Measurements from ENCODE around the gene PDXP. TPM values are rescaled to one million over a fixed set of nuclear protein-coding genes. Genes with fewer than 3 reads are reported as not detected.

The PDXP gene
- total and polyA plus RNA-seq, 12 donors = 5.3 to 29.9 (median 21.2) TPM

DNA sequence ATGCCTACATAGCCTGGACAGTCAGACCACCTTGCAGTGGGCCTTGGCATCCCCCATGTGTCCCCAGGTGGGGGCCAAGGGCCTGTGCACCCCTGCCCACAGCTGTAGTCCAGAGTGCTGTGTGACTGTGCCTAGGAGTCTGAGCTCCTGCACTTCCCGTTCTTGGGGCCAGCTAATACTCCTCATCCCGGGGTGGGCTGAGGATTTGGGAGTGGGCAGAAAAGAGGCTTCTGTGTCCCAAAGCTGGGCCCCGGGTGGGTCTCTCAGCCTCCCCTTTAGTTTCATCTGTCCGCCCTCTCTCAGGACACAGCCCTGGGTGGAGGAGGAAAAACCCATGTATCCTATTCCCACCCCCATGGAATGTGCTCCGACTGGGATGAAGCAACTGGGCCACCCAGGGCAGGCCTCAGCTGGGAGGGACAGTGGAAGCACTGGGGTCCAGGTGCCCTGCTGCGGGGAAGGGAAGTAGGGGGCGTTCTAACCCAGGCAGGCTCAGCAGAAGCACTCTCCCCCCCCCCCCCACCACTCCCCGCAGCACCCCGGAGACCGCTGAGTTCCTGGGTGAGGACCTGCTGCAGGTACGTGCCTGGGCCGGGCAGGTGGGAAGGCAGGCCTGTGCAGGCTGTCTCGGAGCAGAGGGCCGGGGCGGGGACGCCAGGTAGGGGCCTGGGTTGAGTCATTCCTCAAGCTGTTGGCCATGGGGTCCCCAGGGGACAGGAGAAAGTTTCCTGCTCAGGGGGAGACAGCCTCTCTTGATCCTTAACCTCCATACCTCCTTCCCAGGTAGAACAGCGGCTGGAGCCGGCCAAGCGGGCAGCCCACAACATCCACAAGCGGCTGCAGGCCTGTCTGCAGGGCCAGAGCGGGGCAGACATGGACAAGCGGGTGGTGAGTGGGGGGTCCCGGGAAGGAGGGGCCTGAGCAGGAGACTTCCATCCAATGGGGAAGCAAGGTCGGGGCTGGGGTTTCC lies 17.6 kb upstream of the PDXP start:
- no peak for ATAC-seq
- peaks cover 0 to 69% (median 22%) of the 10 kb centered on the region in 9 donors for H3K4me1 ChIP-seq

DNA sequence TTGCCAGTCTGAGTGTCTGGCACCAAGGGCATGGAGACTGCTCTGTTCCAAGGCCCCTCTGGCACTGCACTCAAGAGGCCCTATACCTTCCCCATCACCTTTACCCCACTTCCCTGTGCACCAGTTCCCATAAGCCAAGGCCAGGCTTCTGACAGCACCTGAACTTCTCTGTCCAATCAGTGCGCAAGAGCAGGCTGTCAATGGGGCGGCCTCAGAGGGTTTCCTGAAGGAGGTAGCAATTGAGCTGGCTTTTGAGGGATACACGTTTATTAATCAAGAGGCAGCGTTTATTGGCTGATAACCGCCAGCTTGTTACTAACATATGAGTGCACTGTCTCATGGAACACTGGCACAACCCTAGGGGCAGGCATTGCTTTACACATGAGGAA lies 17.0 kb upstream of the PDXP start:
- no peak for DNase-seq
- no peak overlapping the region for H3K4me3 ChIP-seq
- TF ChIP-seq, protein P1, sequence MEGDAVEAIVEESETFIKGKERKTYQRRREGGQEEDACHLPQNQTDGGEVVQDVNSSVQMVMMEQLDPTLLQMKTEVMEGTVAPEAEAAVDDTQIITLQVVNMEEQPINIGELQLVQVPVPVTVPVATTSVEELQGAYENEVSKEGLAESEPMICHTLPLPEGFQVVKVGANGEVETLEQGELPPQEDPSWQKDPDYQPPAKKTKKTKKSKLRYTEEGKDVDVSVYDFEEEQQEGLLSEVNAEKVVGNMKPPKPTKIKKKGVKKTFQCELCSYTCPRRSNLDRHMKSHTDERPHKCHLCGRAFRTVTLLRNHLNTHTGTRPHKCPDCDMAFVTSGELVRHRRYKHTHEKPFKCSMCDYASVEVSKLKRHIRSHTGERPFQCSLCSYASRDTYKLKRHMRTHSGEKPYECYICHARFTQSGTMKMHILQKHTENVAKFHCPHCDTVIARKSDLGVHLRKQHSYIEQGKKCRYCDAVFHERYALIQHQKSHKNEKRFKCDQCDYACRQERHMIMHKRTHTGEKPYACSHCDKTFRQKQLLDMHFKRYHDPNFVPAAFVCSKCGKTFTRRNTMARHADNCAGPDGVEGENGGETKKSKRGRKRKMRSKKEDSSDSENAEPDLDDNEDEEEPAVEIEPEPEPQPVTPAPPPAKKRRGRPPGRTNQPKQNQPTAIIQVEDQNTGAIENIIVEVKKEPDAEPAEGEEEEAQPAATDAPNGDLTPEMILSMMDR (IDR thresholded peaks at IDR 0.05) = no peak
- intact Hi-C loops (cut with DNase I) = loop anchor here in 8 of 10 donors (2.0 to 10.0 kb wide), 5 partner anchors 41 to 155 kb away; no protein-coding TSS in a partner anchor
- H3K36me3 ChIP-seq = peaks cover 0 to 50% (median 0%) of the 10 kb centered on the region in 9 donors
- H3K27me3 ChIP-seq = peaks cover 0 to 12% (median 0%) of the 10 kb centered on the region in 7 donors
- H3K9me3 ChIP-seq = no peaks in the 10 kb centered on the region
- peaks cover 0 to 62% (median 22%) of the 10 kb centered on the region in 9 donors for H3K4me1 ChIP-seq
- WGBS, 2 donors = 92 to 96% methylated on average over 5 of the region's 5 CpGs
- no peak for ATAC-seq
- H3K27ac ChIP-seq = peak overlapping the region in 1 of 10 donors; percentile 95

More for the DNA sequence above, 17.6 kb upstream of the PDXP start:
- H3K27me3 ChIP-seq = peaks cover 0 to 12% (median 0%) of the 10 kb centered on the region in 7 donors
- TF ChIP-seq, protein P1 (IDR thresholded peaks at IDR 0.05) = no peak
- peak overlapping the region in 7 of 10 donors; percentile 46 to 77 (median 59) for H3K4me3 ChIP-seq
- no peak for DNase-seq
- intact Hi-C loops (cut with DNase I) = loop anchor here in 8 of 10 donors (2.0 to 10.0 kb wide), 5 partner anchors 41 to 156 kb away; no protein-coding TSS in a partner anchor
- H3K36me3 ChIP-seq = peaks cover 0 to 44% (median 0%) of the 10 kb centered on the region in 9 donors
- WGBS, 2 donors = 81 to 88% methylated on average over 24 of the region's 24 CpGs
- no peaks in the 10 kb centered on the region for H3K9me3 ChIP-seq
- H3K27ac ChIP-seq = peak overlapping the region in 2 of 10 donors; percentile 56 to 95

DNA sequence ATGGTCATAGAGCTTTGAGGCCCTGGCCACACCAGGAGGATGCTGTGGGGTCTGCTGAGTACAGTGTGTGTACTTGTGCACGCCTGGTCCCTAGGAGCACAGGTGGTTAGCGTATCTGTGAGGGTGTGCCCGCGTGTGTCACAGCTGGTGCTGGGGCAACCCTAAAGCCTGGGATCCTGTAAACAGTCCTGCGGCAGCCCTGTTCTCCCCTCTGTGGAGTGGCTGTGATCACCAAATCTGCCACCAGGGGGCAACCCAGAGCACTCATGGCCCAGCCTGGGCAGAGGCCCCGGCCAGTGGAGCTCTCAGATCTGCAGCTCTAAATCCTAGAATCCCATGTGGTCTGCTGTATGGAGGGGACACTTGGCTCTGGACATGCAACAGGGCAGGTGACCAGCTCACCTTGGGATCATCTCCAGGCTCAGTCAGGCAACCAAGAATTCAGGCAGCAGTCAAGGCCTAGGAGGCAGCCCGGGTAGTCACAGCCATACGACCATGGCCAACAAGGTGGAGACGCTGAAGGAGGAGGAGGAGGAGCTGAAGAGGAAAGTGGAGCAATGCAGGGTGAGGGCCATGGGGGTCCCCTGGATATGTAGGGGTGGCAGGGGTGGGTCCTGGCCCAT lies 15.2 kb upstream of the PDXP start:
- Histone ChIP-seq H3K9me3 (no peaks in the 10 kb centered on the region), H3K4me1 (peaks cover 0 to 44% (median 19%) of the 10 kb centered on the region in 9 donors), H3K36me3 (peaks cover 0 to 68% (median 0%) of the 10 kb centered on the region in 9 donors), H3K27ac (no peak overlapping the region), H3K4me3 (no peak overlapping the region), H3K27me3 (peaks cover 0 to 12% (median 0%) of the 10 kb centered on the region in 7 donors)
- DNase-seq = peak; percentile 86 to 90
- WGBS, 2 donors = 35 to 37% methylated on average over 9 of the region's 9 CpGs
- TF ChIP-seq, protein P1 (IDR thresholded peaks at IDR 0.05) = peak; percentile 91 to 97 (median 95)
- peak; percentile 76 to 93 (median 86) for ATAC-seq
- intact Hi-C loops (cut with DNase I) = loop anchor here (1.0 to 10.0 kb wide), 7 partner anchors 37 to 151 kb away; no protein-coding TSS in a partner anchor

DNA sequence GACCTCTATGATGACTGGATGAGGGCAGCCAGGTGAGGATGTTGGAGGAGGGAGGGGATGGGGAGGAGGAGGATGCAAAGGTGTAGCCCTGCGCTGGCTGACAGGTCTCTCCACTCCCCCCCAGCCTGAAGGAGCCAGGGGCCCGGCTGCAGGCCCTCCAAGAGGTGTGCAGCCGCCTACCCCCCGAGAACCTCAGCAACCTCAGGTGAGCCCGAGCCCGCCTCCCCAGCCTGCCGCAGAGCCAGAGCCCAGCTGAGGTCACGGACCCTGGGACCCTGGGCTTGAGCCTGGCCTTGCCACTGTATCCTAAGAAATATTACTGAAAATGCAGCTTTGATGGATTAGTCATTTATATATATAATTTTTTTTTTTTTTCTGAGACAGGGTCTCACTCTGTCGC lies 11.2 kb upstream of the PDXP start:
- Histone ChIP-seq H3K27ac (no peak overlapping the region), H3K9me3 (no peaks in the 10 kb centered on the region), H3K4me3 (no peak overlapping the region), H3K36me3 (peaks cover 0 to 98% (median 0%) of the 10 kb centered on the region in 9 donors), H3K27me3 (no peaks in the 10 kb centered on the region), H3K4me1 (peaks cover 0 to 14% (median 0%) of the 10 kb centered on the region in 9 donors)
- 93 to 99% methylated on average over 9 of the region's 9 CpGs for WGBS, 2 donors
- DNase-seq = no peak
- ATAC-seq = no peak
- intact Hi-C loops (cut with DNase I) = loop anchor here in 4 of 10 donors (10.0 kb wide), 2 partner anchors 77 to 147 kb away; no protein-coding TSS in a partner anchor
- TF ChIP-seq, protein P1 (IDR thresholded peaks at IDR 0.05) = no peak

All from heart right ventricle (tissue), 16 donors.